ENCODE results near the gene OR1L8.
"Not testable (repeated sequence)": the region's sequence is repeated elsewhere in the genome, so short reads cannot be mapped to it uniquely, and the experiment has no call there.

Gene OR1L8, protein sequence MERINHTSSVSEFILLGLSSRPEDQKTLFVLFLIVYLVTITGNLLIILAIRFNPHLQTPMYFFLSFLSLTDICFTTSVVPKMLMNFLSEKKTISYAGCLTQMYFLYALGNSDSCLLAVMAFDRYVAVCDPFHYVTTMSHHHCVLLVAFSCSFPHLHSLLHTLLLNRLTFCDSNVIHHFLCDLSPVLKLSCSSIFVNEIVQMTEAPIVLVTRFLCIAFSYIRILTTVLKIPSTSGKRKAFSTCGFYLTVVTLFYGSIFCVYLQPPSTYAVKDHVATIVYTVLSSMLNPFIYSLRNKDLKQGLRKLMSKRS

DNA sequence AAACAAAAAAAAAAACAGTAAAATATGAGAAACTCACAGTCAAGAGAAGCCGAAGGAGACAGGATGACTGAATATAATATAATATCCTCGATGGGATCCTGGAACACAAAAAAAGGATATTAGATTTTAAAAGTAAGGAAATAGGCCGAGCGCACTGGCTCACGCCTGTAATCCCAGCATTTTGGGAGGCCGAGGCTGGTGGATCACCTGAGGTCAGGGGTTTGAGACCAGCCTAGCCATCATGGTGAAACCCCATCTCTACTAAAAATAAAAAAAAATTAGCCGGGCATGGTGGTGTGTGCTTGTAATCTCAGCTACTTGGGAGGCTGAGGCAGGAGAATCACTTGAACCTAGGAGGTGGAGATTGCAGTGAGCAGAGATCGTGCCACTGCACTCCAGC, at the start of gene OR1L8:
TSS of gene OR1L8 (minus strand) at position 101 of the 400 bp plus-strand sequence. CDS start 14,907 bp downstream, outside the sequence.
- DNase-seq (ENCODE audit: low read depth in 1 of 2, low spot score in 1 of 2): not testable (repeated sequence)

- no peak for DNase-seq (ENCODE audit: low read depth in 1 of 2, low spot score in 1 of 2)
Observed at GRCh38 chr9:122619996-122620395, 36.8 kb upstream of the OR1L8 start.

DNA sequence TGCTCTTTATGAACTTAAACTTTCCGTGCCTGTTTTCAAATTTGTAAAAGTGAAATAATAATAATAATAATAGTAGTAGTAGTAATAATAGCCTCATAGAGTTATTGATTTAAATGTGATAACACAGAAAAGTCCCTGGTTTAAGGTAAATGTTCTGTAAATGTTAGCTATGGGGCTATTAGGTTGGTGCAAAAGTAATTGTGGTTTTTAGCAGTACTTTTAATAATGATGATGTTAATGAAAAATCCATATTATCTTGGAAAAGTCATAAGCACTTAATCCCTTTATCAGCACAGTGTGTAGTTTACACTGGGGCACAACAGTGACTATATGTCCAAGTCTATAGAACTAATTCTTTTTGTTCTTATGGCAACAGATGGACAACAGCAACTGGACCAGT, 31.2 kb upstream of the OR1L8 start, which contains the start of gene OR1Q1:
TSS of gene OR1Q1 (plus strand) at position 377 of the 400 bp plus-strand sequence. CDS start at position 377, 0 bp downstream.
- no peak for DNase-seq (ENCODE audit: low read depth in 1 of 2, low spot score in 1 of 2)

- DNase-seq (ENCODE audit: low read depth in 1 of 2, low spot score in 1 of 2): no peak
Observed at GRCh38 chr9:122609804-122610203, 26.6 kb upstream of the OR1L8 start.

GRCh38 chr9:122606587-122606986, 23.4 kb upstream of the OR1L8 start:
- no peak for DNase-seq (ENCODE audit: low read depth in 1 of 2, low spot score in 1 of 2)

DNA sequence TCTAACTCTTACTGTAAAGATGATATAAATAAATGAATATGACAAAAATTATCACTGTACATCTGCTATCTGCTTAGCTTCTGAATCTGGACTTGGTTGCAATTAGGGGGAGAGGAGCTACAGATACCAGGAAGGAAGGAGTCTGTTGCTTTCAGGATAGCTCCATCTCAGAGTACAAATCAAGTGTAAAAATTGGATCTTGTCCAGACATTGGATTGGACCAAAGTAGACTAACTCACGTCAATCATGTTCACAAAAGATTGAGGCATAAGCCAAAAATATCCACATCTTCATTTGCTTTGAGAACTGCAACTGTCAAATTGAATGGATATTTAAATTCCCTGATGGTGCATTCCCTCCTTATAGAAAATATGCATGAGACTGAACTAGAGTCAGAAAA, 22.5 kb upstream of the OR1L8 start:
- DNase-seq (ENCODE audit: low read depth in 1 of 2, low spot score in 1 of 2): no peak

DNA sequence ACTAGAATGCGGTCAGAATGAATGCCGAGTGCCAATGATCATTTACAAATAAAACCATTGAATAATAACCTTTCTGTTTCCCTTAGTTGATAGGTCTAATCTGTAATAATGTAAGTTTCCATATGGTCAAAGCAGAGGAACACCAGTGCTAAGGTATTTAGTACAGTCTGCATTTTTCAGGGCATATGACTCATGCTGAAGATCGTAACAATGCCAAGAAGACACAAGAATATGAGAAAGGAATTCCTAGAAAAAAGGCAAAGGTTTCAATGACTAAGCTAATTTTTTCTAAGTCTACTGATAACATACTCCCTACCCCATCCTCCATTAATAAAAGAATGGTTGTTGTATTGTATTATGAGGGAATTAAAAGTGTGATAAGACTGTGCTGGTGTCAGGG, 2.8 kb downstream of the OR1L8 start:
- DNase-seq (ENCODE audit: low read depth in 1 of 2, low spot score in 1 of 2): no peak

DNA sequence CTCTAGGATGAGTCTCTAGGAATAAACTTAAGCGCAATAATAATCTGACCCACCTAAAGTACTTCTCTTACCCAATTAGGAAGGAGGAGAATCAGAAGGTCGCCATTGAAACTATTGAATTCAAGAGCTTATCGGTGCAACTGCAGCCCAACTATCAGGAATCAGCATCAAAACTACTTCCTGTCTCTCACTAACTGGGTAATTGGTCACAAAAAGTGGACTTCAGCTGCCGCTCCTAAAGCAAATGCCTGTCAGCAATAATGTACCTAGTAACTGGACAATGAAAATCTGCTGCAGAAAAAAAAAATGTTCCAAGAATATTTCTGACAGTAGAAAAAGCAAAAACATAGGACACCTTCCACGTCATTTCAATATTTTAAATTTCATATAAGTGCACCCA, 3.3 kb downstream of the OR1L8 start:
- DNase-seq (ENCODE audit: low read depth in 1 of 2, low spot score in 1 of 2): no peak

GRCh38 chr9:122572456-122572855, 10.7 kb downstream of the OR1L8 start:
- no peak for DNase-seq (ENCODE audit: low read depth in 1 of 2, low spot score in 1 of 2)

DNA sequence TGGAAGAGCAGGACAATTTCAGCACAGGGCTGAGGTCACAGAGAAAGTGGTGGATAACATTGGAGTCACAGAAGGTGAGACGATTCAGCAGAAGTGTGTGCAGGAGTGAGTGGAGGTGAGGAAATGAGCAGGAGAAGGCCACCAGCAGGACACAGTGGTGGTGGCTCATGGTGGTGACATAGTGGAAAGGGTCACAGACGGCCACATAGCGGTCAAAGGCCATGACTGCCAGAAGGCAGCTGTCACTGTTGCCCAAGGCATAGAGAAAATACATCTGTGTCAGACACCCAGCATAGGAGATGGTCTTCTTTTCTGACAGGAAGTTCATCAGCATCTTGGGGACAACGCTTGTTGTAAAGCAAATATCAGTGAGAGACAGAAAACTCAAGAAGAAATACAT, 15.3 kb downstream of the OR1L8 start:
- DNase-seq (ENCODE audit: low read depth in 1 of 2, low spot score in 1 of 2): no peak

DNA sequence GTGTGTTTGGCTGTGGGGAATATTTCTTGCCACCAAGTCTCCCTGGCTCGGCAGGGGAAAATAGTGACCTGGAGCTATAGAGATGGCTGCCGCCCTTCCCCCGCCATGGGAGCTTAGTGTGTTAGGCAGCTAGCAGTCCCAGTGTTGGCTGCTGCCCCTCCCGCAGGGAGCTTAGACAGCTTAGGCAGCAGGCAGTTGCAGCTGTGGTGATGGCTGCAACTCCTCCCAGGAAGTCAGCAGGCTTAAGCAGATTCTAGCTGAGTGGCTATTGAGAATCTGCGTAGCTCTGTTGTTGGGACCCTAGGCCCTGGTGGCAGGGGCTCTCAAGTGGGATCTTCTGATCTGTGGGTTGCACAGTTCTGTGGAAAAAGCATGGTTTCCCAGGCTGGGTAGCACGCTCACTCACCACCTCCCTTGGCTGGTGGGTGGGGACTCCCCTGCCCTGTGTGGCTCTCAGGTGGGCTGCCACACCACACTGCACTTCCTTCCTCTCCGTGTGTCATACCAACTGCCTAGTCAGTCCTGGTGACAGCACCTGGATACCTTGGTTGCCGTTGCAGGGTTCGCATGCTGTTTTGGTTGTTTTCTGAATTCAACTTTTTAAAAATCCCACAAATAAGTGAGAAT, 20.9 kb downstream of the OR1L8 start:
- DNase-seq (ENCODE audit: low read depth in 1 of 2, low spot score in 1 of 2): no peak

DNA sequence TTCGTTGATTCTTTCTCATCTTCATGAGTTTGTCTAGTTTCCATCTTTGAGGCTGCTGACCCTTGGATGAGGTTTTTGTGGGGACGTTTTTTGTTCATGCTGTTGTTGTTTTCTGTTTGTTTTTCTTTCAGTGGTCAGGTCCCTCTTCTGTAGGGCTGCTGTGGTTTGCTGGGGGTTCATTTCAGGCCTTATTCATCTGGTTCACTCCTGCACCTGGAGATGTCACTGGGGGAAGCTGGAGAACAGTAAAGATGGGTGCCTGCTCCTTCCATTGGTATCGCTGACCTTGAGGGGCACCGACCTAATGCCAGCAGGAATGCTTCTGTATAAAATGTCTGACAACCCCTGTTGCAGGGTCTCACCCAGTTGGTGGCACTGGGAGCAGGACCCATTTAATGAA, 21.7 kb downstream of the OR1L8 start:
- DNase-seq (ENCODE audit: low read depth in 1 of 2, low spot score in 1 of 2): no peak

DNA sequence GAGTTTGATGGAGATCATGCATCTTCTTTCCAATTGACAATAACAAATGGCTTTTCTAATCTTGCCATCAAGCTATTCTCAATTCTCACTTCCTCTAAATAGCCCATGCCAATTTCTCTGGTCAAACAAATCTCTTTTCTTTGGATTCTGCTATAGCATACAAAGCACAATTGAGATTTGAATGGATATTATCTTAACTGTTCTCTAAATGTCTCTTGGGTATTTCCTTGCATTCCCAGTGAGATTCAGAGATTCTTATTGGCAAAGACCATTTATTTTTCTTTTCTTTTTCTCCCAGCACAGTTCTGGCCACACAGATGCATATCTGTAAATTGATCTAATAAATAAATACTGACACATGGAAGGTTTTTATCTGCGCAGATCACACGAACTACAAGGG, 30.4 kb downstream of the OR1L8 start, which contains the start of gene OR1N2:
TSS of gene OR1N2 (plus strand) at position 301 of the 400 bp plus-strand sequence. CDS start 100 bp downstream, outside the sequence.
- DNase-seq (ENCODE audit: low read depth in 1 of 2, low spot score in 1 of 2): no peak

DNA sequence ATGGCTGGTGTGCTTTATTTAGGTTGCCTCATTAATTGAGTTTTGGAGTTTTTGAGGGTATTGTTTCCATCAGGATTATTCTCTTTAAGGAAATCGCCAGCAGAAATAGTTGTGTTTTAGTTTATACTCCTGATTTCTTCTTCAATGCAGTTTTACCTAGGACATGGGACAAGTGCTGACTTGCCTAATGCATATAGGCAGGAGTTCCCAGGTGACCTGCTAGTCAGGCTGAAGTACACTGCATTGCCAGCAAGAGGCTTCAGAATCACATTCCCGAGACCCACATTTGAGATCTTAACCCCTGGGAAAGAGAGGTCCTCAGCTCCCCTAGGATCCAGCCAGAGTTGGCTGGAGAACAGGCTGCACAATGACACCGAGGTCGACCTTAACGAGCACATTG, 31.8 kb downstream of the OR1L8 start:
- DNase-seq (ENCODE audit: low read depth in 1 of 2, low spot score in 1 of 2): no peak

DNA sequence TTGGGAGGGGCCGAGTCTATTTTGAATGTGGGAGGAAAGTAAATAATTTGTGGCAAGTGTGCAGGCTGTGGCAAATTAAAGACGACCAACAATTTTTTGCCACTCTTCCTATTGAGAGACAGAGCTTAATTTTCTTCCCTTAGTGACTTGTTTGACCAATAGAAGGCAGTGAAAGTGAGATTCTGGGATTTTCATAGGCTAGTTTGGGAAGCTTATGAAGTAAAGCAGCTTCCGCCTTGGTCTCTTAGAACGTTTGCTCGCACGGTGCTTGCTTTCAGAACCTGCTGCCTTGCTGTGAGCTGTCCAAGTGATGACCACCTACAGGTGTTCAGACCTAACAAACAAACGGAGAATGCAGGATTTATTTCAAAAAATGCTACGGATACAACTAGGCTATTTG, 37.0 kb downstream of the OR1L8 start:
- DNase-seq (ENCODE audit: low read depth in 1 of 2, low spot score in 1 of 2): no peak

DNA sequence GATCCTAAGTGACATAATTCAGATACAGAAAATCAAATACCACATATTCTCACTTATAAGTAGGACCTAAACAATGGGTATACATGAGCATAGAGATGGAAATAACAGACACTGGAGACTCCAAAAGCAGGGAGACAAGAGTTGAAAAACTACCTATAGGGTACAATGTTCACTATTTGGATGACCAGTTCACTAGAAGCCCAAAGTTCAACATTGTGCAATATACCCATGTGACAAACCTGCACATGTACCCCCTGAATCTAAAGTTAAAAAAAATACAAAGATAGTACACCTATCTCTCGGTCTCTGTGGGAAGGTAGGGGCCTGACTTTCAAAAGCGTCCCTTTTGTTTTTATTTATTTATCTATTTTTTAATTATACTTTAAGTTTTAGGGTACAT, 44.4 kb downstream of the OR1L8 start:
- DNase-seq (ENCODE audit: low read depth in 1 of 2, low spot score in 1 of 2): no peak

GRCh38 chr9:122537066-122537465, 46.1 kb downstream of the OR1L8 start:
- DNase-seq (ENCODE audit: low read depth in 1 of 2, low spot score in 1 of 2): not testable (repeated sequence)

GRCh38 chr9:122536134-122536533, 47.0 kb downstream of the OR1L8 start:
- DNase-seq (ENCODE audit: low read depth in 1 of 2, low spot score in 1 of 2): no peak

- DNase-seq (ENCODE audit: low read depth in 1 of 2, low spot score in 1 of 2): not testable (repeated sequence)
Observed at GRCh38 chr9:122531157-122531556, 52.0 kb downstream of the OR1L8 start.

DNA sequence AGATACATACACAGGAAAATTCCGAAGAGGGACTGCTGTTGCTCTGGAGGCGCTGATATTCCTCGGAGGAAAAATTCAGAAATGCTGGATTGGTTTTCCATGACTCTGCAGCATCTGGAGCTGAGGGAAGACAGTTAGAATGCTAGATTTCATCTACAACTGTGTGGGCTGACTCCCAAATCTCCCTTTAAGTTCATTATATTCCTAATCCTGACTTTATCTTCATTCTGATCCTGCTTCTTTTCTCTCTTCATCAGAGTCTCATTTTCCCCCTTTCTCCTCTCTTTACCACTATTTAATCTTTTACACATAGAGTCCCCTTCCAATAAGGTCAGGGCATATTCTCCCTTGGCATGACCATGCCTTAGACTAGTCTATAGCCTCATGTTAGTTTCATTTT, 56.0 kb downstream of the OR1L8 start, which contains the start of gene OR1N1:
TSS of gene OR1N1 (minus strand) at position 101 of the 400 bp plus-strand sequence. CDS start at position 101, 0 bp downstream.
- DNase-seq (ENCODE audit: low read depth in 1 of 2, low spot score in 1 of 2): no peak

DNA sequence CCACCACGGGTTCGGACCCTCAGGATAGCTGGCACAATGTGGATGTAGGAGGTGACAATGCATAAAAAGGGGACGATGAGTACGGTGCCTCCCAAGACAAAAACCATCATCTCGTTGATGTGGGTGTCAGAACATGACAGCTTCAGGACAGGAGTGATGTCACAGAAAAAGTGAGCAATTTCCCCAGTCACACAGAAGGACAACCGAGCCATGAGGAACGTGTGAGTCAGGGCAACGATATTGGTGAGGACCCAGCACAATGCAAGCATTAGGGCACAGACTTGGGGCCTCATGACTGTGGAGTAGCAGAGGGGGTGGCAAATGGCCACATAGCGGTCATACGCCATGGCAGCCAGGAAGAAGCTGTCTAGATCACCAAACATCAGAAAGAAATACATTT, 56.6 kb downstream of the OR1L8 start:
- no peak for DNase-seq (ENCODE audit: low read depth in 1 of 2, low spot score in 1 of 2)

- DNase-seq (ENCODE audit: low read depth in 1 of 2, low spot score in 1 of 2): no peak
Observed at GRCh38 chr9:122519376-122519775, 63.8 kb downstream of the OR1L8 start.
